ENCODE data around the gene SSMEM1. TPM values are rescaled to one million over a fixed set of nuclear protein-coding genes. Genes with fewer than 3 reads are reported as not detected.
A peak's percentile ranks its signal among the peaks of the same experiment; 100 is the strongest.

Gene SSMEM1
- total and polyA plus RNA-seq, 9 of the 15 experiments (the other 6 are each of a cell fraction or from before 2014, with no cell fraction given): 0.10 to 0.28 (median 0.18) TPM; not detected in 4

GRCh38 chr7:130242198-130243014 is 34.7 kb downstream of the SSMEM1 start (continued):
- TF ChIP-seq, protein P1, sequence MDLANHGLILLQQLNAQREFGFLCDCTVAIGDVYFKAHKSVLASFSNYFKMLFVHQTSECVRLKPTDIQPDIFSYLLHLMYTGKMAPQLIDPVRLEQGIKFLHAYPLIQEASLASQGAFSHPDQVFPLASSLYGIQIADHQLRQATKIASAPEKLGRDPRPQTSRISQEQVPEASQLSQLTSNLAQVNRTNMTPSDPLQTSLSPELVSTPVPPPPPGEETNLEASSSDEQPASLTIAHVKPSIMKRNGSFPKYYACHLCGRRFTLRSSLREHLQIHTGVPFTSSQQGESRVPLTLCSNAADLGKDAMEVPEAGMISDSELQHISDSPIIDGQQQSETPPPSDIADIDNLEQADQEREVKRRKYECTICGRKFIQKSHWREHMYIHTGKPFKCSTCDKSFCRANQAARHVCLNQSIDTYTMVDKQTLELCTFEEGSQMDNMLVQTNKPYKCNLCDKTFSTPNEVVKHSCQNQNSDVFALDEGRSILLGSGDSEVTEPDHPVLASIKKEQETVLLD (IDR thresholded peaks at IDR 0.05): no peak
- TF ChIP-seq, protein P2, sequence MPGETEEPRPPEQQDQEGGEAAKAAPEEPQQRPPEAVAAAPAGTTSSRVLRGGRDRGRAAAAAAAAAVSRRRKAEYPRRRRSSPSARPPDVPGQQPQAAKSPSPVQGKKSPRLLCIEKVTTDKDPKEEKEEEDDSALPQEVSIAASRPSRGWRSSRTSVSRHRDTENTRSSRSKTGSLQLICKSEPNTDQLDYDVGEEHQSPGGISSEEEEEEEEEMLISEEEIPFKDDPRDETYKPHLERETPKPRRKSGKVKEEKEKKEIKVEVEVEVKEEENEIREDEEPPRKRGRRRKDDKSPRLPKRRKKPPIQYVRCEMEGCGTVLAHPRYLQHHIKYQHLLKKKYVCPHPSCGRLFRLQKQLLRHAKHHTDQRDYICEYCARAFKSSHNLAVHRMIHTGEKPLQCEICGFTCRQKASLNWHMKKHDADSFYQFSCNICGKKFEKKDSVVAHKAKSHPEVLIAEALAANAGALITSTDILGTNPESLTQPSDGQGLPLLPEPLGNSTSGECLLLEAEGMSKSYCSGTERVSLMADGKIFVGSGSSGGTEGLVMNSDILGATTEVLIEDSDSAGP (CRISPR knock-in tag; IDR thresholded peaks at IDR 0.05): no peak
- peak; percentile 89 for TF ChIP-seq CTBP1 (IDR thresholded peaks at IDR 0.05; ENCODE audit: borderline replicate concordance)
- no peak for TF ChIP-seq SMAD2 (IDR thresholded peaks at IDR 0.05; ENCODE audit: low read depth, low read length)
- TF ChIP-seq, protein P3, sequence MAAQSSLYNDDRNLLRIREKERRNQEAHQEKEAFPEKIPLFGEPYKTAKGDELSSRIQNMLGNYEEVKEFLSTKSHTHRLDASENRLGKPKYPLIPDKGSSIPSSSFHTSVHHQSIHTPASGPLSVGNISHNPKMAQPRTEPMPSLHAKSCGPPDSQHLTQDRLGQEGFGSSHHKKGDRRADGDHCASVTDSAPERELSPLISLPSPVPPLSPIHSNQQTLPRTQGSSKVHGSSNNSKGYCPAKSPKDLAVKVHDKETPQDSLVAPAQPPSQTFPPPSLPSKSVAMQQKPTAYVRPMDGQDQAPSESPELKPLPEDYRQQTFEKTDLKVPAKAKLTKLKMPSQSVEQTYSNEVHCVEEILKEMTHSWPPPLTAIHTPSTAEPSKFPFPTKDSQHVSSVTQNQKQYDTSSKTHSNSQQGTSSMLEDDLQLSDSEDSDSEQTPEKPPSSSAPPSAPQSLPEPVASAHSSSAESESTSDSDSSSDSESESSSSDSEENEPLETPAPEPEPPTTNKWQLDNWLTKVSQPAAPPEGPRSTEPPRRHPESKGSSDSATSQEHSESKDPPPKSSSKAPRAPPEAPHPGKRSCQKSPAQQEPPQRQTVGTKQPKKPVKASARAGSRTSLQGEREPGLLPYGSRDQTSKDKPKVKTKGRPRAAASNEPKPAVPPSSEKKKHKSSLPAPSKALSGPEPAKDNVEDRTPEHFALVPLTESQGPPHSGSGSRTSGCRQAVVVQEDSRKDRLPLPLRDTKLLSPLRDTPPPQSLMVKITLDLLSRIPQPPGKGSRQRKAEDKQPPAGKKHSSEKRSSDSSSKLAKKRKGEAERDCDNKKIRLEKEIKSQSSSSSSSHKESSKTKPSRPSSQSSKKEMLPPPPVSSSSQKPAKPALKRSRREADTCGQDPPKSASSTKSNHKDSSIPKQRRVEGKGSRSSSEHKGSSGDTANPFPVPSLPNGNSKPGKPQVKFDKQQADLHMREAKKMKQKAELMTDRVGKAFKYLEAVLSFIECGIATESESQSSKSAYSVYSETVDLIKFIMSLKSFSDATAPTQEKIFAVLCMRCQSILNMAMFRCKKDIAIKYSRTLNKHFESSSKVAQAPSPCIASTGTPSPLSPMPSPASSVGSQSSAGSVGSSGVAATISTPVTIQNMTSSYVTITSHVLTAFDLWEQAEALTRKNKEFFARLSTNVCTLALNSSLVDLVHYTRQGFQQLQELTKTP (IDR thresholded peaks at IDR 0.05; ENCODE audit: low read depth in 1 of 2, partially characterized antibody in 2 of 2): peak in 1 of 2 experiments; percentile 66
- TF ChIP-seq, protein P4, sequence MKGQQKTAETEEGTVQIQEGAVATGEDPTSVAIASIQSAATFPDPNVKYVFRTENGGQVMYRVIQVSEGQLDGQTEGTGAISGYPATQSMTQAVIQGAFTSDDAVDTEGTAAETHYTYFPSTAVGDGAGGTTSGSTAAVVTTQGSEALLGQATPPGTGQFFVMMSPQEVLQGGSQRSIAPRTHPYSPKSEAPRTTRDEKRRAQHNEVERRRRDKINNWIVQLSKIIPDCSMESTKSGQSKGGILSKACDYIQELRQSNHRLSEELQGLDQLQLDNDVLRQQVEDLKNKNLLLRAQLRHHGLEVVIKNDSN (CRISPR knock-in tag; IDR thresholded peaks at IDR 0.05): no peak
- TF ChIP-seq BCL6 (CRISPR knock-in tag; IDR thresholded peaks at IDR 0.05): no peak
- TF ChIP-seq HIVEP1 (CRISPR knock-in tag; IDR thresholded peaks at IDR 0.05): no peak
- TF ChIP-seq HNRNPL (IDR thresholded peaks at IDR 0.05; ENCODE audit: low read depth, low read length): no peak
- TF ChIP-seq MEF2A (IDR thresholded peaks at IDR 0.05; ENCODE audit: control insufficient read depth, low read depth, low read length): no peak
- TF ChIP-seq HMG20A (CRISPR knock-in tag; conservative IDR thresholded peaks at IDR 0.05): no peak
- TF ChIP-seq, protein P5, sequence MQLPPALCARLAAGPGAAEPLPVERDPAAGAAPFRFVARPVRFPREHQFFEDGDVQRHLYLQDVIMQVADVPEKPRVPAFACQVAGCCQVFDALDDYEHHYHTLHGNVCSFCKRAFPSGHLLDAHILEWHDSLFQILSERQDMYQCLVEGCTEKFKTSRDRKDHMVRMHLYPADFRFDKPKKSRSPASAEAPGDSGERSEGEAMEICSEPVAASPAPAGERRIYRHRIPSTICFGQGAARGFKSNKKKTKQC (CRISPR knock-in tag; IDR thresholded peaks at IDR 0.05): no peak
- no peak for TF ChIP-seq GTF2E2 (tag; IDR thresholded peaks at IDR 0.05)
- no peak for TF ChIP-seq ZNF232 (CRISPR knock-in tag; IDR thresholded peaks at IDR 0.05)
- no peak for TF ChIP-seq CEBPG (CRISPR knock-in tag; IDR thresholded peaks at IDR 0.05)
- TF ChIP-seq CEBPG (tag; conservative IDR thresholded peaks at IDR 0.05 in 1 of 2, IDR thresholded peaks at IDR 0.05 in 1 of 2): peak; percentile 18 to 50; a peak in 2 of 4 replicates
- no peak for TF ChIP-seq ARID3B (CRISPR knock-in tag; IDR thresholded peaks at IDR 0.05; ENCODE audit: borderline replicate concordance)
